Measurements from ENCODE around the gene PLA2G10. TPM values are rescaled to one million over a fixed set of nuclear protein-coding genes. Genes with fewer than 3 reads are reported as not detected.

The PLA2G10 gene
- total and polyA plus RNA-seq, 2 of the 13 experiments (the other 11 are each of a cell fraction or from before 2014, with no cell fraction given), result not detected

DNA sequence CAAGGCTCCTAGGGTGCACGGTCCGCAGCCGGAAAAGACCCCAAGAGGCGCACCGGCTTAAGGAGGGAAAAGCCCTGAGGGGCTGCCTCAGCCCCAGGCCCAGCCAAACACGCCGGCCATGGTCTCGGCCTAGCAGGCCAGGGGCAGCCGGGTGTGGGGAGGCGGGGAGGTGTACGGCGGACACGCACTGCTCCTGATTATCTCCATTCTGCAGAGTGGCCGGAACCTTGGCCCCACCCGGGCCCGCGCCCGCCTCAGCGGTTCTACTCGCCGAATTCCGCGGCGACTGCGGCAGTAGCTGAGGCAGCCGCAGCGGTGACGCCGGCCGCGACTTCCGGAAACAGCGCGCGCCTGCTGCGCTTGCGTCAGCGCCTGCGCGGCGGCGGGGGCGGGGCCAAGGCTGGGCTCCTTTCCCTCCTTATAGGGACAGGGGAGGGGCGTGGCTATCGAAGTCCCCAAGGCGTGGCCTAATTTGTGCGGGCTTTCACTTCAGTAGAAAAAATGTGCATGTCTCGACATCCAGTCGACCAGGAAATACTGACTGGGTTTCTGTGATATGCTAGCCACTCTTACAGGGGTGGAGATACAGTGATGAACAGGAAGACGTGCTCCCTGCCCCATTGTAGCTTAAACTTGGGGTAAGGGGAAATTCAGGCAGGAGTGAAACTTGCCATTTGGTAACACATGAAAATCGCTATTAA is 64.0 kb downstream of the PLA2G10 start, which contains the start of gene PARN (continued):
- TF ChIP-seq ZHX2 (IDR thresholded peaks at IDR 0.05; ENCODE audit: low read depth) (peak; percentile 91), ZHX2 (CRISPR knock-in tag; IDR thresholded peaks at IDR 0.05; ENCODE audit: borderline replicate concordance) (peak; percentile 91; the same call in 1 of the 2 replicates), TGIF2 (CRISPR knock-in tag; IDR thresholded peaks at IDR 0.05) (peak; percentile 90), ZBTB3 (CRISPR knock-in tag; IDR thresholded peaks at IDR 0.05; ENCODE audit: borderline replicate concordance, low read depth) (peak; percentile 86), SP140L (CRISPR knock-in tag; IDR thresholded peaks at IDR 0.05; ENCODE audit: borderline replicate concordance) (no peak), CBFB (CRISPR knock-in tag; IDR thresholded peaks at IDR 0.05) (peak; percentile 95; the same call in 1 of the 2 replicates), ZNF552 (CRISPR knock-in tag; IDR thresholded peaks at IDR 0.05; ENCODE audit: borderline replicate concordance) (peak; percentile 78), THAP7 (CRISPR knock-in tag; IDR thresholded peaks at IDR 0.05) (peak; percentile 93), HMGA1 (CRISPR knock-in tag; conservative IDR thresholded peaks at IDR 0.05) (no peak), ZNF883 (CRISPR knock-in tag; IDR thresholded peaks at IDR 0.05; ENCODE audit: not compliant biosample characterization) (peak; percentile 99), PRDM15 (CRISPR knock-in tag; IDR thresholded peaks at IDR 0.05) (peak; percentile 58; the same call in 1 of the 2 replicates)
- TF ChIP-seq, protein P1, sequence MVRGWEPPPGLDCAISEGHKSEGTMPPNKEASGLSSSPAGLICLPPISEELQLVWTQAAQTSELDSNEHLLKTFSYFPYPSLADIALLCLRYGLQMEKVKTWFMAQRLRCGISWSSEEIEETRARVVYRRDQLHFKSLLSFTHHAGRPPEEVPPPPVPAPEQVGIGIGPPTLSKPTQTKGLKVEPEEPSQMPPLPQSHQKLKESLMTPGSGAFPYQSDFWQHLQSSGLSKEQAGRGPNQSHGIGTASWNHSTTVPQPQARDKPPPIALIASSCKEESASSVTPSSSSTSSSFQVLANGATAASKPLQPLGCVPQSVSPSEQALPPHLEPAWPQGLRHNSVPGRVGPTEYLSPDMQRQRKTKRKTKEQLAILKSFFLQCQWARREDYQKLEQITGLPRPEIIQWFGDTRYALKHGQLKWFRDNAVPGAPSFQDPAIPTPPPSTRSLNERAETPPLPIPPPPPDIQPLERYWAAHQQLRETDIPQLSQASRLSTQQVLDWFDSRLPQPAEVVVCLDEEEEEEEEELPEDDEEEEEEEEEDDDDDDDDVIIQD (CRISPR knock-in tag; IDR thresholded peaks at IDR 0.05; ENCODE audit: low read depth), result peak; percentile 53; the same call in 1 of the 2 replicates
- TF ChIP-seq, protein P2, sequence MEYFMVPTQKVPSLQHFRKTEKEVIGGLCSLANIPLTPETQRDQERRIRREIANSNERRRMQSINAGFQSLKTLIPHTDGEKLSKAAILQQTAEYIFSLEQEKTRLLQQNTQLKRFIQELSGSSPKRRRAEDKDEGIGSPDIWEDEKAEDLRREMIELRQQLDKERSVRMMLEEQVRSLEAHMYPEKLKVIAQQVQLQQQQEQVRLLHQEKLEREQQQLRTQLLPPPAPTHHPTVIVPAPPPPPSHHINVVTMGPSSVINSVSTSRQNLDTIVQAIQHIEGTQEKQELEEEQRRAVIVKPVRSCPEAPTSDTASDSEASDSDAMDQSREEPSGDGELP (IDR thresholded peaks at IDR 0.05; ENCODE audit: borderline replicate concordance, low read depth), result no peak
- TF ChIP-seq, protein P3, sequence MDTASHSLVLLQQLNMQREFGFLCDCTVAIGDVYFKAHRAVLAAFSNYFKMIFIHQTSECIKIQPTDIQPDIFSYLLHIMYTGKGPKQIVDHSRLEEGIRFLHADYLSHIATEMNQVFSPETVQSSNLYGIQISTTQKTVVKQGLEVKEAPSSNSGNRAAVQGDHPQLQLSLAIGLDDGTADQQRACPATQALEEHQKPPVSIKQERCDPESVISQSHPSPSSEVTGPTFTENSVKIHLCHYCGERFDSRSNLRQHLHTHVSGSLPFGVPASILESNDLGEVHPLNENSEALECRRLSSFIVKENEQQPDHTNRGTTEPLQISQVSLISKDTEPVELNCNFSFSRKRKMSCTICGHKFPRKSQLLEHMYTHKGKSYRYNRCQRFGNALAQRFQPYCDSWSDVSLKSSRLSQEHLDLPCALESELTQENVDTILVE (CRISPR knock-in tag; IDR thresholded peaks at IDR 0.05), result peak; percentile 93

Measured in HepG2 (cell line).